H1 (cell line): Measurements from ENCODE around the gene ATP11A. TPM values are rescaled to one million over a fixed set of nuclear protein-coding genes. Genes with fewer than 3 reads are reported as not detected.

Experiments
- CTCF ChIA-PET: fragments of 300-600 bp; sonication (Branson Sonifier 250); formaldehyde crosslinking; loops from one replicate; lab custom pipeline; 2021; ENCODE audit not compliant: partially characterized antibody; lab: Charles Lee
- POLR2A ChIA-PET: fragments of 300-600 bp; sonication (Branson Sonifier 250); formaldehyde crosslinking; loops from one replicate; lab custom pipeline; 2021; ENCODE audit warnings: inconsistent platforms; ENCODE audit not compliant: partially characterized antibody; lab: Charles Lee
- DNase-seq, 2 experiments: peaks; one replicate each; pipeline versions ENCODE4 v3.0.0 to v3.0.0-alpha.2; 2010 to 2022; ENCODE audit warnings: low spot score in 2 of 2, low read depth in 1 of 2, mixed read lengths in 1 of 2
- FAIRE-seq: peaks from 2 replicates; lab custom pipeline; 2011; peaks lifted over from hg19 to GRCh38; lab: Jason Lieb, UNC
- H2AFZ ChIP-seq: 2 replicates; pipeline ENCODE4 v1.8.1; 2012; ENCODE audit warnings: low read length, inconsistent platforms
- H2AK5ac ChIP-seq: 2 replicates; pipeline ENCODE4 v1.6.1; 2013; ENCODE audit warnings: low read depth, low read length
- H2BK120ac ChIP-seq: replicated peaks from 2 replicates; pipeline ENCODE3; 2013; ENCODE audit warnings: low read depth, low read length, inconsistent platforms
- H2BK12ac ChIP-seq: 2 replicates; pipeline ENCODE4 v1.6.1; 2013; ENCODE audit warnings: low read depth, low read length
- H2BK15ac ChIP-seq: 2 replicates; pipeline ENCODE4 v1.6.1; 2013; ENCODE audit warnings: low read length
- H2BK20ac ChIP-seq: 2 replicates; pipeline ENCODE4 v1.6.1; 2013; ENCODE audit warnings: low read length
- H2BK5ac ChIP-seq: 2 replicates; pipeline ENCODE4 v1.6.1; 2013; ENCODE audit warnings: low read depth, low read length
- H3K14ac ChIP-seq: 2 replicates; pipeline ENCODE4 v1.6.1; 2013; ENCODE audit warnings: inconsistent platforms; ENCODE audit not compliant: insufficient read length
- H3K18ac ChIP-seq: 2 replicates; pipeline ENCODE4 v1.6.1; 2013; ENCODE audit warnings: low read length; ENCODE audit errors: extremely low read depth
- H3K23ac ChIP-seq: 2 replicates; pipeline ENCODE4 v1.6.1; 2013; ENCODE audit warnings: inconsistent platforms; ENCODE audit not compliant: insufficient read length
- H3K23me2 ChIP-seq: 2 replicates; pipeline ENCODE4 v1.6.1; 2013; ENCODE audit warnings: low read depth, low read length
- H3K27ac ChIP-seq: 2 replicates; pipeline ENCODE4 v1.6.1; 2011; ENCODE audit warnings: low read depth, low read length, inconsistent platforms
- H3K27me3 ChIP-seq, 4 experiments: replicated peaks in 1 of 4; 1 replicate in 1 of 4; 2 replicates in 3 of 4; pipeline versions ENCODE4 v1.6.1 to v1.8.1; 2011 to 2013; ENCODE audit warnings: low read length in 3 of 4, mild to moderate bottlenecking in 3 of 4, inconsistent platforms in 2 of 4, mixed read lengths in 2 of 4, moderate library complexity in 1 of 4; ENCODE audit not compliant: control insufficient read depth in 3 of 4, insufficient read depth in 3 of 4; ENCODE audit errors: extremely low read depth in 1 of 4
- H3K36me3 ChIP-seq, 4 experiments: 2 replicates each; pipeline versions ENCODE4 v1.6.1 to v1.8.1; 2011 to 2013; ENCODE audit warnings: mild to moderate bottlenecking in 4 of 4, low read length in 3 of 4, moderate library complexity in 2 of 4, control low read depth in 1 of 4, inconsistent platforms in 1 of 4; ENCODE audit not compliant: insufficient read depth in 4 of 4, control insufficient read depth in 2 of 4
- H3K4ac ChIP-seq: replicated peaks from 2 replicates; pipeline ENCODE3; 2013; ENCODE audit warnings: low read length, low read depth, mixed read lengths, inconsistent platforms; ENCODE audit not compliant: insufficient read length
- H3K4me1 ChIP-seq, 4 experiments: replicated peaks in 1 of 4; 1 replicate in 1 of 4; 2 replicates in 3 of 4; pipeline versions ENCODE4 v1.6.1 to v1.8.1; 2011 to 2013; ENCODE audit warnings: low read length in 3 of 4, inconsistent platforms in 2 of 4, mixed read lengths in 1 of 4; ENCODE audit not compliant: insufficient read depth in 4 of 4, control insufficient read depth in 3 of 4
- H3K4me2 ChIP-seq, 2 experiments: 2 replicates each; pipeline versions ENCODE4 v1.6.1 to v1.8.1; 2011 to 2013; ENCODE audit warnings: low read depth in 2 of 2, low read length in 2 of 2, control low read depth in 1 of 2, inconsistent platforms in 1 of 2, mild to moderate bottlenecking in 1 of 2; ENCODE audit not compliant: insufficient read depth in 1 of 2
- H3K4me3 ChIP-seq, 4 experiments: fragments of 200-600, 300-600 bp in 1 of 4; sonication (generic), shearing (Covaris generic), sonication (Bioruptor Twin) in 1 of 4; 2 replicates each; pipeline versions ENCODE4 v1.5.1 to v1.8.1; 2011 to 2016; ENCODE audit warnings: low read length in 4 of 4, low read depth in 3 of 4, control low read depth in 2 of 4, inconsistent platforms in 2 of 4, mild to moderate bottlenecking in 2 of 4, mixed read lengths in 1 of 4, moderate library complexity in 1 of 4; ENCODE audit not compliant: insufficient read depth in 2 of 4; ENCODE audit errors: extremely low read depth in 1 of 4
- H3K56ac ChIP-seq: replicated peaks from 2 replicates; pipeline ENCODE3; 2013; ENCODE audit warnings: low read depth, mild to moderate bottlenecking, mixed read lengths, low read length, inconsistent platforms; ENCODE audit not compliant: insufficient read length
- H3K79me1 ChIP-seq: 2 replicates; pipeline ENCODE4 v1.6.1; 2013; ENCODE audit warnings: low read depth, low read length, control low read depth
- H3K79me2 ChIP-seq, 2 experiments: 2 replicates each; pipeline versions ENCODE4 v1.6.1 to v1.8.1; 2012 to 2013; ENCODE audit warnings: low read length in 2 of 2, mild to moderate bottlenecking in 2 of 2, inconsistent platforms in 1 of 2; ENCODE audit not compliant: insufficient read depth in 2 of 2, control insufficient read depth in 1 of 2
- H3K9ac ChIP-seq, 4 experiments: replicated peaks in 1 of 4; 1 replicate in 1 of 4; 2 replicates in 3 of 4; pipeline versions ENCODE4 v1.6.1 to v1.8.1; 2011 to 2013; ENCODE audit warnings: low read depth in 3 of 4, low read length in 3 of 4, control low read depth in 2 of 4, mild to moderate bottlenecking in 2 of 4, moderate library complexity in 2 of 4, inconsistent platforms in 1 of 4; ENCODE audit errors: extremely low read depth in 1 of 4
- H3K9me3 ChIP-seq, 2 experiments: 2 replicates each; pipeline versions ENCODE4 v1.6.1 to v1.8.1; 2012 to 2013; ENCODE audit warnings: mild to moderate bottlenecking in 2 of 2, moderate library complexity in 2 of 2, control low read depth in 1 of 2, inconsistent platforms in 1 of 2, low read depth in 1 of 2, low read length in 1 of 2, mixed read lengths in 1 of 2; ENCODE audit not compliant: insufficient read depth in 2 of 2
- H4K20me1 ChIP-seq, 2 experiments: replicated peaks in 1 of 2; 2 replicates each; pipeline versions ENCODE3 to v1.8.1; 2011 to 2013; ENCODE audit warnings: inconsistent platforms in 2 of 2, low read length in 2 of 2, mild to moderate bottlenecking in 1 of 2; ENCODE audit not compliant: insufficient read depth in 2 of 2, control insufficient read depth in 1 of 2
- H4K5ac ChIP-seq: 2 replicates; pipeline ENCODE4 v1.6.1; 2013; ENCODE audit warnings: low read length, low read depth, mixed read lengths, inconsistent platforms; ENCODE audit not compliant: insufficient read length
- H4K8ac ChIP-seq: 2 replicates; pipeline ENCODE4 v1.8.0; 2013; ENCODE audit warnings: mild to moderate bottlenecking, moderate library complexity, low read length, inconsistent platforms; ENCODE audit not compliant: insufficient read depth; ENCODE audit errors: extremely low read depth
- H4K91ac ChIP-seq: replicated peaks from 2 replicates; pipeline ENCODE3; 2013; ENCODE audit warnings: low read length, mixed read lengths, inconsistent platforms; ENCODE audit not compliant: insufficient read length
- BCL11A ChIP-seq, 2 experiments: IDR thresholded peaks; one replicate each; pipeline ENCODE4 v1.6.1; 2011; ENCODE audit warnings: low read depth in 2 of 2, low read length in 2 of 2, mild to moderate bottlenecking in 2 of 2
- BRCA1 ChIP-seq: IDR thresholded peaks from 2 replicates; pipeline ENCODE4 v1.6.1; 2012; ENCODE audit warnings: low read depth, low read length, improper control_type of control experiment
- CHD2 ChIP-seq: IDR thresholded peaks from 2 replicates; pipeline ENCODE4 v1.6.1; 2012; ENCODE audit warnings: low read length, improper control_type of control experiment
- POU5F1 ChIP-seq: IDR thresholded peaks from 2 replicates; pipeline ENCODE4 v1.6.1; 2011; ENCODE audit warnings: low read depth, mild to moderate bottlenecking, low read length, moderate library complexity
- SP2 ChIP-seq: IDR thresholded peaks from 2 replicates; pipeline ENCODE4 v1.6.1; 2012; ENCODE audit warnings: mild to moderate bottlenecking, low read length, inconsistent platforms
- TAF7 ChIP-seq: optimal IDR thresholded peaks from 2 replicates; pipeline ENCODE3; 2011; ENCODE audit warnings: low read depth, mild to moderate bottlenecking, inconsistent platforms, low read length, moderate library complexity, borderline replicate concordance
- WGBS, 2 experiments: shearing (Covaris generic) in 1 of 2; methylation state at CpG; one replicate each; pipeline versions ENCODE4 v1.1.6 to v1.1.7; 2013 to 2015; ENCODE audit warnings: low lambda C conversion rate in 2 of 2, mixed read lengths in 2 of 2, inconsistent platforms in 1 of 2, low coverage in 1 of 2, missing lambda C conversion rate in 1 of 2; ENCODE audit not compliant: insufficient replicate concordance in 2 of 2, insufficient coverage in 1 of 2, insufficient read length in 1 of 2; ENCODE audit errors: extremely low coverage in 1 of 2, missing lambda C conversion rate in 1 of 2; 5-methylcytosine and 5-hydroxymethylcytosine counted together
- polyA plus RNA-seq, 7 experiments: library from polyadenylated mRNA; depleted of rRNA in 3 of 7; stranded (reverse) in 5 of 7; unstranded in 2 of 7; fragments of >200 nt in 5 of 7; fragments of 200-250 nt in 2 of 7; gene quantifications; 1 replicate in 5 of 7; 2 replicates in 1 of 7; 4 replicates in 1 of 7; pipeline versions ENCODE4 v1.2.1 to v1.2.3, GENCODE V29; 2011 to 2013; ENCODE audit warnings: missing spikeins in 2 of 7, mixed read lengths in 2 of 7
- total RNA-seq: library from RNA; stranded (reverse); fragmentation: NEBNext Ultra II Directional; extraction: Animal tissue kit (Norgen Biotek cat#: 25700); gene quantifications from 2 replicates; pipeline ENCODE4 v1.2.1, GENCODE V29; 2021
- TF ChIP-seq, protein P1 (sequence below): IDR thresholded peaks from 2 replicates; pipeline ENCODE4 v1.6.1; 2011; ENCODE audit warnings: low read length, improper control_type of control experiment

Gene ATP11A
- total and polyA plus RNA-seq, 2 of the 8 experiments (the other 6 are each of a cell fraction or from before 2014, with no cell fraction given) = 28.8 to 72.9 TPM

- 0 out of 7 replicates have a peak, but pooled peaks cover 0 to under 1% (median under 1%) of the 10 kb centered on the region in 4 experiments for H3K4me1 ChIP-seq
These were observed 189.5 kb downstream of the ATP11A start for GRCh38 chr13:112879283-112879833.

More at GRCh38 chr13:112879283-112879833, 189.5 kb downstream of the ATP11A start:
- WGBS, 2 experiments = 88% methylated on average over 20 of the region's 20 CpGs; no CpG with 5 or more reads in 1 of the 2 experiments
- H3K27me3 ChIP-seq = no peaks in the 10 kb centered on the region
- H3K23me2 ChIP-seq = no peaks in the 10 kb centered on the region
- no peak overlapping the region for H3K9ac ChIP-seq
- no peak overlapping the region for H2BK20ac ChIP-seq
- H2BK12ac ChIP-seq = no peak overlapping the region
- no peak overlapping the region for H3K56ac ChIP-seq
- H3K18ac ChIP-seq = no peak overlapping the region
- DNase-seq (no peak), FAIRE-seq (no peak)
- no peak overlapping the region for H4K5ac ChIP-seq
- H4K91ac ChIP-seq = no peak overlapping the region
- no peak overlapping the region for H2AK5ac ChIP-seq
- no peak overlapping the region for H3K4me2 ChIP-seq
- no peak overlapping the region for H4K8ac ChIP-seq
- no peak overlapping the region for H3K23ac ChIP-seq
- TF ChIP-seq, protein P1, sequence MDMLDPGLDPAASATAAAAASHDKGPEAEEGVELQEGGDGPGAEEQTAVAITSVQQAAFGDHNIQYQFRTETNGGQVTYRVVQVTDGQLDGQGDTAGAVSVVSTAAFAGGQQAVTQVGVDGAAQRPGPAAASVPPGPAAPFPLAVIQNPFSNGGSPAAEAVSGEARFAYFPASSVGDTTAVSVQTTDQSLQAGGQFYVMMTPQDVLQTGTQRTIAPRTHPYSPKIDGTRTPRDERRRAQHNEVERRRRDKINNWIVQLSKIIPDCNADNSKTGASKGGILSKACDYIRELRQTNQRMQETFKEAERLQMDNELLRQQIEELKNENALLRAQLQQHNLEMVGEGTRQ = no peak
- TF ChIP-seq POU5F1 (no peak), SP2 (no peak), BRCA1 (no peak), CHD2 (no peak), BCL11A (IDR thresholded peaks at IDR 0.05; ENCODE audit: low read depth in 2 of 2, low read length in 2 of 2) (no peak), TAF7 (no peak)
- H3K79me1 ChIP-seq = no peaks in the 10 kb centered on the region; the same call in 1 of the 2 replicates
- no peak overlapping the region for H3K4ac ChIP-seq
- no peak overlapping the region for H2BK5ac ChIP-seq
- H2BK15ac ChIP-seq = no peak overlapping the region
- POLR2A ChIA-PET = no interaction called here
- CTCF ChIA-PET = interaction anchor here (0.7 kb wide), 1 partner anchor 19 kb away, joined by 4 read pairs; no protein-coding TSS in a partner anchor
- peaks cover 2 to 23% (median 12%) of the 10 kb centered on the region in 4 experiments for H3K36me3 ChIP-seq
- no peak overlapping the region for H2BK120ac ChIP-seq
- no peak overlapping the region for H3K4me3 ChIP-seq
- H3K27ac ChIP-seq = no peak overlapping the region
- no peak overlapping the region for H3K14ac ChIP-seq
- no peaks in the 10 kb centered on the region for H3K9me3 ChIP-seq
- peaks cover 0 to 3% of the 10 kb centered on the region in 2 experiments for H4K20me1 ChIP-seq
- H3K79me2 ChIP-seq = no peaks in the 10 kb centered on the region
- H2AFZ ChIP-seq = no peak overlapping the region
